Transverse colon (tissue), 4 donors: ENCODE measurements around the gene SBK2.

ENCODE experiments used
- EP300 ChIP-seq: sonication (generic); formaldehyde crosslinking; IDR thresholded peaks from one replicate; pipeline ENCODE4 v1.6.1; 2017; ENCODE audit warnings: antibody characterized with exemption, low read depth
- POLR2A ChIP-seq: fragments of 450-650 bp; IDR thresholded peaks from one replicate; pipeline ENCODE4 v1.6.1; 2016; ENCODE audit warnings: antibody characterized with exemption, mild to moderate bottlenecking, moderate library complexity
- POLR2AphosphoS5 ChIP-seq, 3 donors: sonication (generic); formaldehyde crosslinking; IDR thresholded peaks; one replicate each; pipeline ENCODE4 v1.6.1; 2016; ENCODE audit warnings: antibody characterized with exemption in 3 of 3
- TF ChIP-seq, protein P1 (sequence below), 5 experiments: fragments of 200-600 bp in 3 of 5; fragments of 450-650 bp in 2 of 5; sonication (generic) in 3 of 5; IDR thresholded peaks; 1 replicate in 2 of 5; 2 replicates in 3 of 5; pipeline ENCODE4 v1.5.1; 2016 to 2017; ENCODE audit warnings: antibody characterized with exemption in 5 of 5, inconsistent platforms in 3 of 5, mild to moderate bottlenecking in 2 of 5, moderate library complexity in 1 of 5

DNA sequence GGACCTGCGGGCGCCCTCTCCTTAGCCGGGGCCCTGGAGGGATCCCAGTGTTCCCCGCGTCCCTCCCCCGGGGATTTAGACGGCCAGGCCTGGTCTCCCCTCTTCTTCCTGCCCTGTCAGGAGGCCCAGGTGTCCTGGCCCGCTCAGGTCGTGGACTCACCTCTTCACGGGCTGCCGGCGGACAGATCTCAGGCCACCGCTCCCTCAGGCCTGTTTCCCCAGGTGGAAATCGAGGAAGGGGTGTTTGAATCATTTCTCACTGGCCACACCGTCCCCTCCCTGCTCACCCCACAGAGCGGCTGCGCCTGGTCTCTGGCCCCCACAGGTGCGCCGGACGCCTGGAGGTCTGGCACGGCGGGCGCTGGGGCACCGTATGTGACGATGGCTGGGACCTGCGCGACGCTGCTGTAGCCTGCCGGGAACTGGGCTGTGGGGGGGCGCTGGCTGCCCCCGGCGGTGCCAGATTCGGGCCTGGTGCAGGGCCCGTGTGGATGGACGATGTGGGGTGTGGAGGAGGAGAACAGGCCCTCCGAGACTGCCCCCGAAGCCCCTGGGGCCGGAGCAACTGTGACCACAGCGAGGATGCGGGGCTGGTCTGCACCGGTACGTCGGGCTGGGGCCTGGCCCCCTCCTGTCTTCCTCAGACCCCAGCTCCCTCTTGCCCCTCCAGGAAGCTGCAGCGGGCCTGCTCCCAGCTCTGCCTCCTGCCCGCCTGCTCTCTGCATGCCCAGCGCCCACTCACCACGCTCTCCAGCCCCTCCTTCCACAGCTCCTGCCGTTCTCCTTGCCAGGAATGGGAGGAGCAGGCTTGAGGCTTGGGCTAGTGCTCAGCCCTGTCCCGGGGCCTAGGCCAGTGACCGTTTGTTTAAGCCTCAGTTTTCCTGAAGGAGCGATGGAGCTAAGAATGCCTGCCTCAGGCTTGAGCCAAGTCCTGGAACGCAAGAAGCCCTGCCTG lies 46.2 kb downstream of the SBK2 start:
- TF ChIP-seq POLR2A = no peak
- TF ChIP-seq, protein P1, sequence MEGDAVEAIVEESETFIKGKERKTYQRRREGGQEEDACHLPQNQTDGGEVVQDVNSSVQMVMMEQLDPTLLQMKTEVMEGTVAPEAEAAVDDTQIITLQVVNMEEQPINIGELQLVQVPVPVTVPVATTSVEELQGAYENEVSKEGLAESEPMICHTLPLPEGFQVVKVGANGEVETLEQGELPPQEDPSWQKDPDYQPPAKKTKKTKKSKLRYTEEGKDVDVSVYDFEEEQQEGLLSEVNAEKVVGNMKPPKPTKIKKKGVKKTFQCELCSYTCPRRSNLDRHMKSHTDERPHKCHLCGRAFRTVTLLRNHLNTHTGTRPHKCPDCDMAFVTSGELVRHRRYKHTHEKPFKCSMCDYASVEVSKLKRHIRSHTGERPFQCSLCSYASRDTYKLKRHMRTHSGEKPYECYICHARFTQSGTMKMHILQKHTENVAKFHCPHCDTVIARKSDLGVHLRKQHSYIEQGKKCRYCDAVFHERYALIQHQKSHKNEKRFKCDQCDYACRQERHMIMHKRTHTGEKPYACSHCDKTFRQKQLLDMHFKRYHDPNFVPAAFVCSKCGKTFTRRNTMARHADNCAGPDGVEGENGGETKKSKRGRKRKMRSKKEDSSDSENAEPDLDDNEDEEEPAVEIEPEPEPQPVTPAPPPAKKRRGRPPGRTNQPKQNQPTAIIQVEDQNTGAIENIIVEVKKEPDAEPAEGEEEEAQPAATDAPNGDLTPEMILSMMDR (IDR thresholded peaks at IDR 0.05) = no peak
- no peak for TF ChIP-seq POLR2AphosphoS5 (IDR thresholded peaks at IDR 0.05)
- TF ChIP-seq EP300 = no peak
